22Rv1 (cell line): ENCODE results near the gene APOC1.

Source experiments
- H3K27ac ChIP-seq: fragments of 450-650 bp; 2 replicates; pipeline ENCODE4 v1.5.1; 2017
- ZFX ChIP-seq: fragments of 450-650 bp; IDR thresholded peaks from 2 replicates; pipeline ENCODE4 v1.6.1; 2017; ENCODE audit warnings: antibody characterized with exemption, borderline replicate concordance
- TF ChIP-seq, protein P1 (sequence below): fragments of 450-650 bp; IDR thresholded peaks from 2 replicates; pipeline ENCODE4 v1.5.1; 2017; ENCODE audit warnings: mild to moderate bottlenecking

Gene APOC1

GRCh38 chr19:44914433-44915206 lies at the start of gene APOC1:
Gene APOC1 (plus strand): TSS chr19:44914608. CDS start chr19:44914892, 284 bp downstream.
- H3K27ac ChIP-seq = peak within 1 kb of the TSS; percentile 67

DNA sequence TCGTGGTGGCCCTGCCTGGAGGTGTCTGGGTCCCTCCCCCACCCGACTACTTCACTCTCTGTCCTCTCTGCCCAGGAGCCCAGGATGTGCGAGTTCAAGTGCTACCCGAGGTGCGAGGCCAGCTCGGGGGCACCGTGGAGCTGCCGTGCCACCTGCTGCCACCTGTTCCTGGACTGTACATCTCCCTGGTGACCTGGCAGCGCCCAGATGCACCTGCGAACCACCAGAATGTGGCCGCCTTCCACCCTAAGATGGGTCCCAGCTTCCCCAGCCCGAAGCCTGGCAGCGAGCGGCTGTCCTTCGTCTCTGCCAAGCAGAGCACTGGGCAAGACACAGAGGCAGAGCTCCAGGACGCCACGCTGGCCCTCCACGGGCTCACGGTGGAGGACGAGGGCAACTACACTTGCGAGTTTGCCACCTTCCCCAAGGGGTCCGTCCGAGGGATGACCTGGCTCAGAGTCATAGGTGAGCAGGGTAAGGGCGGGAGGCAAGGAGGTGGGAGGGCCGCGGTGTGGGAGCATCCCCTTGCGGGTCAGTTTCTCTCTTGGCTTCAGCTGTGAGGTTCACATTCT lies 49.1 kb upstream of the APOC1 start:
- no peak for TF ChIP-seq ZFX
- TF ChIP-seq, protein P1, sequence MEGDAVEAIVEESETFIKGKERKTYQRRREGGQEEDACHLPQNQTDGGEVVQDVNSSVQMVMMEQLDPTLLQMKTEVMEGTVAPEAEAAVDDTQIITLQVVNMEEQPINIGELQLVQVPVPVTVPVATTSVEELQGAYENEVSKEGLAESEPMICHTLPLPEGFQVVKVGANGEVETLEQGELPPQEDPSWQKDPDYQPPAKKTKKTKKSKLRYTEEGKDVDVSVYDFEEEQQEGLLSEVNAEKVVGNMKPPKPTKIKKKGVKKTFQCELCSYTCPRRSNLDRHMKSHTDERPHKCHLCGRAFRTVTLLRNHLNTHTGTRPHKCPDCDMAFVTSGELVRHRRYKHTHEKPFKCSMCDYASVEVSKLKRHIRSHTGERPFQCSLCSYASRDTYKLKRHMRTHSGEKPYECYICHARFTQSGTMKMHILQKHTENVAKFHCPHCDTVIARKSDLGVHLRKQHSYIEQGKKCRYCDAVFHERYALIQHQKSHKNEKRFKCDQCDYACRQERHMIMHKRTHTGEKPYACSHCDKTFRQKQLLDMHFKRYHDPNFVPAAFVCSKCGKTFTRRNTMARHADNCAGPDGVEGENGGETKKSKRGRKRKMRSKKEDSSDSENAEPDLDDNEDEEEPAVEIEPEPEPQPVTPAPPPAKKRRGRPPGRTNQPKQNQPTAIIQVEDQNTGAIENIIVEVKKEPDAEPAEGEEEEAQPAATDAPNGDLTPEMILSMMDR = no peak
- H3K27ac ChIP-seq = no peak overlapping the region

DNA sequence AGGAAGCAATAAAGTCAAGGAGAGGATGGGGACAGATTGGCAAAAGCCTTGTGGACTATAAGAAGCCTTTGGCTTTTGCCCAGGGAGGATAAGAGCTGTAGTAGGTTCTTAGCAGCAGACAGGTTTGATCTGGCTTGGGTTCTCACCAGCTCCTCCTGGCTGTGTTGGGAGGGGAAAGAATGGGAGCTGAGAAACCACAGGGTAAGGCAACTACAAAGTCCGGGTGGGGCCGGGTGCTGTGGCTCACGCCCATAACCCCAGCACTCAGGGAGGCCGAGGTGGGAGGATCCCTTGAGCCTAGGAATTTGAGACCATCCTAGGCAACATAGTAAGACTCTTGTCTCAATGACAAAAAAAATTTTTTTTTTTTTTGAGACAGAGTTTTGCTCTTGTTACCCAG lies 47.7 kb upstream of the APOC1 start:
- TF ChIP-seq, protein P1 = no peak
- no peak for TF ChIP-seq ZFX
- no peak overlapping the region for H3K27ac ChIP-seq

DNA sequence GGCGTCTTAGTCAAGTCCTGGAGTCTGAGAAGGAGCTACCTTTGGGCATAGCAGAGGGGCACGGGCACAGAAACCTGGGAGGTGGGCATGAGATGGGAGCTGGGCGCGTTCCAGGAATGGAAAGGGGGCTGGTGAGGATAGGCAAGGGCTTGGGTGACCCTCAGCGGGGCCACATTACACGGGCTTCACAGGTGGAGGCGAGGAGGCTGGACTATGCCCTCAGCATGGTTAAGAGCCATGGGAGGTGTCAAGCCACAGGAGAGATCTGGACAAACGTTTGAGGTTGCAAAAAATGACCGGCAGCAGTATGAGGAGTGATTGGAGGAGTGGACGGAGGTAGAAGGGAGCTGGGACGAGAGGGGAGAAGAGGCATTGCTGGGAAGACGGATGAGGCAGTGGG lies 46.8 kb upstream of the APOC1 start:
- TF ChIP-seq, protein P1 = no peak
- no peak for TF ChIP-seq ZFX

GRCh38 chr19:44869733-44870470 lies 44.5 kb upstream of the APOC1 start:
- no peak for TF ChIP-seq ZFX
- TF ChIP-seq, protein P1 = no peak
- H3K27ac ChIP-seq = no peak overlapping the region

More for the DNA sequence above, 46.8 kb upstream of the APOC1 start:
- no peak overlapping the region for H3K27ac ChIP-seq

- TF ChIP-seq, protein P1 = no peak
- no peak for TF ChIP-seq ZFX
- H3K27ac ChIP-seq = no peak overlapping the region
Measured at GRCh38 chr19:44871809-44872208, 42.6 kb upstream of the APOC1 start.

- TF ChIP-seq, protein P1 = no peak
- no peak overlapping the region for H3K27ac ChIP-seq
Measured at GRCh38 chr19:44872661-44873060, 41.7 kb upstream of the APOC1 start.
